PC-3 (cell line): ENCODE results near the gene TRPM2. TPM values are rescaled to one million over a fixed set of nuclear protein-coding genes. Genes with fewer than 3 reads are reported as not detected.

Experiments used
- ATAC-seq: fragments of 200-7000 bp; cut with Tn5 transposase; 2 replicates; pipeline ENCODE4 v1.9.1; 2020; ENCODE audit warnings: mild to moderate bottlenecking, moderate library complexity
- BruUV-seq: library from RNA; stranded (reverse); fragments of 400-500 nt; replicated peaks from 2 replicates; lab custom pipeline; 2021; lab: Mats Ljungman, UMichigan
- CTCF ChIA-PET: fragments of 300-600 bp; sonication (Branson Sonifier 250); formaldehyde crosslinking; loops from one replicate; lab custom pipeline; 2022; ENCODE audit warnings: antibody characterized with exemption; lab: Charles Lee
- POLR2A ChIA-PET: fragments of 300-600 bp; sonication (Branson Sonifier 250); formaldehyde crosslinking; loops from one replicate; lab custom pipeline; 2022; ENCODE audit warnings: antibody characterized with exemption; ENCODE audit not compliant: unreplicated experiment; lab: Charles Lee
- DNase-seq: peaks from one replicate; pipeline ENCODE4 v3.0.0-alpha.2; 2015
- H2AFZ ChIP-seq: fragments of 300-600 bp; sonication (generic); 2 replicates; pipeline ENCODE4 v1.6.0; 2016; ENCODE audit warnings: antibody characterized with exemption, low read length
- H3F3A ChIP-seq: fragments of 300-600 bp; sonication (generic); one replicate; pipeline ENCODE4 v1.6.0; 2017; ENCODE audit warnings: antibody characterized with exemption, low read length, control low read depth, mild to moderate bottlenecking; ENCODE audit not compliant: unreplicated experiment
- H3K27ac ChIP-seq: fragments of 300-600 bp; sonication (generic); 2 replicates; pipeline ENCODE4 v1.5.1; 2016; ENCODE audit warnings: mild to moderate bottlenecking, low read length
- H3K27me3 ChIP-seq: fragments of 300-600 bp; sonication (generic); 2 replicates; pipeline ENCODE4 v1.6.1; 2016; ENCODE audit warnings: low read length, mixed read lengths
- H3K36me3 ChIP-seq: fragments of 300-600 bp; sonication (generic); 2 replicates; pipeline ENCODE4 v1.6.1; 2016; ENCODE audit warnings: low read depth, mixed run types, low read length, mixed read lengths
- H3K4me1 ChIP-seq: fragments of 300-600 bp; sonication (generic); 2 replicates; pipeline ENCODE4 v1.5.1; 2016; ENCODE audit warnings: low read length; ENCODE audit not compliant: insufficient read depth
- H3K4me2 ChIP-seq: fragments of 300-600 bp; sonication (generic); 2 replicates; pipeline ENCODE4 v1.6.0; 2016; ENCODE audit warnings: low read length
- H3K4me3 ChIP-seq: fragments of 300-600 bp; sonication (generic); 2 replicates; pipeline ENCODE4 v1.5.1; 2016; ENCODE audit warnings: mild to moderate bottlenecking, low read length, mixed read lengths
- H3K79me2 ChIP-seq: fragments of 300-600 bp; sonication (generic); 2 replicates; pipeline ENCODE4 v1.6.1; 2017; ENCODE audit warnings: low read length, mixed read lengths
- H3K9ac ChIP-seq: fragments of 300-600 bp; sonication (generic); 2 replicates; pipeline ENCODE4 v1.6.0; 2016; ENCODE audit warnings: mild to moderate bottlenecking, low read length
- H3K9me2 ChIP-seq: fragments of 300-600 bp; sonication (generic); replicated peaks from 2 replicates; pipeline ENCODE4 v1.6.1; 2016; ENCODE audit warnings: mixed run types, low read length, mixed read lengths
- H3K9me3 ChIP-seq: fragments of 300-600 bp; sonication (generic); 2 replicates; pipeline ENCODE4 v1.6.1; 2016; ENCODE audit warnings: low read length, mixed read lengths
- H4K20me1 ChIP-seq: fragments of 300-600 bp; sonication (generic); 2 replicates; pipeline ENCODE4 v1.6.1; 2016; ENCODE audit warnings: low read length, mixed read lengths
- EZH2 ChIP-seq: fragments of 300-600 bp; sonication (generic); IDR thresholded peaks from one replicate; pipeline ENCODE4 v1.6.1; 2017; ENCODE audit warnings: antibody characterized with exemption, mild to moderate bottlenecking, low read length; ENCODE audit not compliant: unreplicated experiment
- EZH2phosphoT487 ChIP-seq: fragments of 300-600 bp; sonication (generic); IDR thresholded peaks from 2 replicates; pipeline ENCODE4 v1.6.1; 2018; ENCODE audit warnings: mild to moderate bottlenecking, antibody characterized with exemption, low read length, borderline replicate concordance
- intact Hi-C: fragments of 100-400 bp; cut with micrococcal nuclease; formaldehyde crosslinking; loops from 2 replicates; pipeline ENCODE4 v1.9.0; 2023
- total RNA-seq: library from RNA; depleted of rRNA; stranded (reverse); fragments of >200 nt; gene quantifications from 2 replicates; pipeline ENCODE4 v1.2.3, GENCODE V29; 2014
- TF ChIP-seq, protein P1 (sequence below): fragments of 300-600 bp; sonication (generic); conservative IDR thresholded peaks from 2 replicates; pipeline ENCODE4 v1.5.1; 2017; ENCODE audit warnings: antibody characterized with exemption, low read depth, mild to moderate bottlenecking, low read length

The TRPM2 gene
- total RNA-seq, 1 experiment from 2014 or later: 50.0 TPM

GRCh38 chr21:44363278-44363677 lies 9.9 kb downstream of the TRPM2 start:
- ChIA-PET CTCF (no interaction called here), POLR2A (no interaction called here)
- Histone ChIP-seq H4K20me1 (no peaks in the 10 kb centered on the region), H3K9me3 (0 out of 2 replicates have a peak, but pooled peaks cover 3% of the 10 kb centered on the region), H3K9me2 (no peaks in the 10 kb centered on the region), H3K9ac (no peak overlapping the region), H3K27ac (no peak overlapping the region), H2AFZ (no peak overlapping the region), H3K79me2 (no peaks in the 10 kb centered on the region), H3F3A (no peaks in the 10 kb centered on the region), H3K4me1 (no peaks in the 10 kb centered on the region), H3K27me3 (peaks cover 7% of the 10 kb centered on the region; the same call in 1 of the 2 replicates), H3K4me3 (no peak overlapping the region), H3K36me3 (no peaks in the 10 kb centered on the region), H3K4me2 (no peak overlapping the region)
- TF ChIP-seq EZH2: no peak
- TF ChIP-seq, protein P1, sequence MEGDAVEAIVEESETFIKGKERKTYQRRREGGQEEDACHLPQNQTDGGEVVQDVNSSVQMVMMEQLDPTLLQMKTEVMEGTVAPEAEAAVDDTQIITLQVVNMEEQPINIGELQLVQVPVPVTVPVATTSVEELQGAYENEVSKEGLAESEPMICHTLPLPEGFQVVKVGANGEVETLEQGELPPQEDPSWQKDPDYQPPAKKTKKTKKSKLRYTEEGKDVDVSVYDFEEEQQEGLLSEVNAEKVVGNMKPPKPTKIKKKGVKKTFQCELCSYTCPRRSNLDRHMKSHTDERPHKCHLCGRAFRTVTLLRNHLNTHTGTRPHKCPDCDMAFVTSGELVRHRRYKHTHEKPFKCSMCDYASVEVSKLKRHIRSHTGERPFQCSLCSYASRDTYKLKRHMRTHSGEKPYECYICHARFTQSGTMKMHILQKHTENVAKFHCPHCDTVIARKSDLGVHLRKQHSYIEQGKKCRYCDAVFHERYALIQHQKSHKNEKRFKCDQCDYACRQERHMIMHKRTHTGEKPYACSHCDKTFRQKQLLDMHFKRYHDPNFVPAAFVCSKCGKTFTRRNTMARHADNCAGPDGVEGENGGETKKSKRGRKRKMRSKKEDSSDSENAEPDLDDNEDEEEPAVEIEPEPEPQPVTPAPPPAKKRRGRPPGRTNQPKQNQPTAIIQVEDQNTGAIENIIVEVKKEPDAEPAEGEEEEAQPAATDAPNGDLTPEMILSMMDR: no peak
- TF ChIP-seq EZH2phosphoT487: no peak
- intact Hi-C loops: no loop called here
- DNase-seq (no peak), ATAC-seq (no peak)
- no TSS peak for BruUV-seq

DNA sequence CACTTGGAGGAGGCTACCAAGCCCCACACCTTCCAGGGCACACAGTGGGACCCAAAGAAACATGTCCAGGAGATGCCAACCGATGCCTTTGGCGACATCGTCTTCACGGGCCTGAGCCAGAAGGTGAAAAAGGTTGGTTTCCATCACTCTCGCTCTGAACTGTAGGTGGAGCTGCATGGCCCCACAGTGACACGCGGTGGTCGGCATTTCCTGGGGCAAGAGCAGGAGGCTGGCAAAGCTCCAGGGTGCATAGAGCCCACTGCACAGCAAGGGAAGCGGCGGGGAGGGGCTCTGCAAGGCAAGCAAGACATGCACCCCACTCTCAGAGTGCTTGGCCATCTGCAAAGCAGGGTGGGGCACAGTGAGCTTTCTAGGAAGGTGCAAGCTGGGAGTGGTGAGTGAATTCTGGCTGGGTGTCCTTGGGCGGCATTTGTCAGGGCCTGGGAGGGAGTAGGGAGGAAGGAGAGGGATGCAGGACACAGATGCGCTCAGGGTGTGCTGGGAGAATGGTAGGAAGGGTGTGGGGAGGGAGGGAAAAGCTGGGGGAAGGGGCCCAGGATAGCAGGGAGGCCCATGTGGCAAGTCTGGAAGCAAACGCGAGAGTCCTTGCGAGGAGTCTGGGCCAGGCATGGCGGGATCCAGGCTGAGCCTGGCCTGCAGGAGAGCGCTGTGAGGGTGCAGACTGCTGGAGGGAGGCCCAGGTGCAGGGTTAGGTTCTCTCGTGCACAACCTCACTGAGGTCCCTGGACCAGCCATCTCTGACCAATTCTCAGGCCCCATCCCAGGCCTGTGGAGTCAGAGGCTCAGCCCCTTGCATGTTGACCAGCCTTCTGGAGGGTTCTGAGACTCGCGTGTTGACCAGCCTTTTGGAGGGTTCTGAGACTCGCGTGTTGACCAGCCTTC lies 11.0 kb downstream of the TRPM2 start:
- H3K4me2 ChIP-seq: no peak overlapping the region
- H3K9ac ChIP-seq: no peak overlapping the region
- DNase-seq (no peak), ATAC-seq (no peak)
- H3F3A ChIP-seq: no peaks in the 10 kb centered on the region
- no peak overlapping the region for H3K4me3 ChIP-seq
- no peaks in the 10 kb centered on the region for H3K36me3 ChIP-seq
- H2AFZ ChIP-seq: no peak overlapping the region
- POLR2A ChIA-PET: no interaction called here
- TF ChIP-seq, protein P1: no peak
- TF ChIP-seq EZH2: no peak
- TF ChIP-seq EZH2phosphoT487: no peak
- H3K9me3 ChIP-seq: 0 out of 2 replicates have a peak, but pooled peaks cover 3% of the 10 kb centered on the region
- H3K27ac ChIP-seq: no peak overlapping the region
- no peaks in the 10 kb centered on the region for H3K9me2 ChIP-seq
- no peaks in the 10 kb centered on the region for H4K20me1 ChIP-seq
- H3K27me3 ChIP-seq: peaks cover 7% of the 10 kb centered on the region; the same call in 1 of the 2 replicates
- intact Hi-C loops: no loop called here
- CTCF ChIA-PET: no interaction called here
- no peaks in the 10 kb centered on the region for H3K4me1 ChIP-seq
- no TSS peak for BruUV-seq
- no peaks in the 10 kb centered on the region for H3K79me2 ChIP-seq
